Neural cell (in vitro differentiated cells): Measurements from ENCODE around the gene CIART.

Experiments used
- CTCF ChIP-seq: fragments of 450-650 bp; IDR thresholded peaks from 2 replicates; pipeline ENCODE4 v1.5.1; 2014; ENCODE audit warnings: antibody characterized with exemption, mild to moderate bottlenecking, moderate library complexity; ENCODE audit not compliant: poor library complexity, severe bottlenecking
- EP300 ChIP-seq: fragments of 450-650 bp; conservative IDR thresholded peaks from 2 replicates; pipeline ENCODE4 v1.6.1; 2014; ENCODE audit warnings: antibody characterized with exemption, mild to moderate bottlenecking, moderate library complexity; ENCODE audit not compliant: poor library complexity, severe bottlenecking
- EZH2 ChIP-seq: fragments of 200-600, 300-800 bp; shearing (Covaris generic), sonication (generic); IDR thresholded peaks from 2 replicates; pipeline ENCODE4 v1.6.1; 2014; ENCODE audit warnings: antibody characterized with exemption, low read length, borderline replicate concordance, mild to moderate bottlenecking; ENCODE audit not compliant: insufficient read depth, poor library complexity, severe bottlenecking
- POLR2AphosphoS5 ChIP-seq: IDR thresholded peaks from 2 replicates; pipeline ENCODE4 v1.6.1; 2012
- REST ChIP-seq: IDR thresholded peaks from 2 replicates; pipeline ENCODE4 v1.6.1; 2012; ENCODE audit warnings: borderline replicate concordance
- SMC3 ChIP-seq: fragments of 450-650 bp; conservative IDR thresholded peaks from 2 replicates; pipeline ENCODE4 v1.6.1; 2014; ENCODE audit warnings: antibody characterized with exemption, mild to moderate bottlenecking, moderate library complexity; ENCODE audit not compliant: poor library complexity

GRCh38 chr1:150261367-150261766, 21.0 kb upstream of the CIART start:
- TF ChIP-seq SMC3 (no peak), EZH2 (no peak), EP300 (no peak), CTCF (no peak), REST (no peak), POLR2AphosphoS5 (no peak)
